GM19463 (cell line): ENCODE measurements around the gene POU6F1.
A peak's percentile ranks its signal among the peaks of the same experiment; 100 is the strongest.
"Not testable (repeated sequence)": the region's sequence is repeated elsewhere in the genome, so short reads cannot be mapped to it uniquely, and the experiment has no call there.

Experiments
- ATAC-seq: cut with Tn5 transposase; IDR thresholded peaks from one replicate; pipeline ENCODE4 v1.9.1; 2021; ENCODE audit warnings: mild to moderate bottlenecking, moderate library complexity; ENCODE audit not compliant: unreplicated experiment

POU6F1 gene

DNA sequence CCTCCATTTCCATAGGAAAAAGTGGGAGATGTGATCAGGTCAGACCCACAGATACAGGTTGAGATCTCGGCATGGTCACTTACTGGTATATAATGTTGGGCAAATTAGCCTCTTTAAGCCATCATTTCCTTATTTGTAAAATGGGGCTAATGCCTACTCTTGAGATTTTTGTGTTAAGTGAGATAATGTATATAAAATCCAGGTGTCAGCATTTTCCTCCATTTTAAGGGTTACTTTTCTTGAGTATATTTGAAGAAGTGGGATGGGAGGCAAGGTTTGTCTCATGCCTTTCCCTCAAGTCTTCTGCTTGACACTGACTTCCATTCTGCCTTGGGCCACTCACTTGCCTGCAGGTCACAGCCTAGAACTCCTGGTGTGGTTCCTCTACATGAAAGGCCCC, 10.1 kb upstream of the POU6F1 start:
- no peak for ATAC-seq

DNA sequence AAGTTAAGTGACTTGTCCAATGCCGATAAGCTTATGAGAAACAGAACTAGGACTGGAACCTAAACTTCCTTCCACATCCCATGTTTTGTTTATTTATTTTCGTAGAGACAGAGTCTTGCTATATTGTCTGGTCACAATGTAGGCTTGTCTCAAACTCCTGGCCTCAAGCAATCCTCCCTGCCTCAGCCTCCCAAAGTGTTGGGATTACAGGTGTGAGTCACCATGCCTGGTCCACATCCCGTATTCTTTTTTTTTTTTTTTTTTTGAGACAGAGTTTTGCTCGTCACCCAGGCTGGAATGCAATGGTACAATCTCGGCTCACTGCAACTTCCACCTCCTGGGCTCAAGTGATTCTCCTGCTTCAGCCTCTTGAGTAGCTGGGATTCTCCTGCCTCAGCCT, 9.2 kb upstream of the POU6F1 start:
- ATAC-seq, result not testable (repeated sequence)

DNA sequence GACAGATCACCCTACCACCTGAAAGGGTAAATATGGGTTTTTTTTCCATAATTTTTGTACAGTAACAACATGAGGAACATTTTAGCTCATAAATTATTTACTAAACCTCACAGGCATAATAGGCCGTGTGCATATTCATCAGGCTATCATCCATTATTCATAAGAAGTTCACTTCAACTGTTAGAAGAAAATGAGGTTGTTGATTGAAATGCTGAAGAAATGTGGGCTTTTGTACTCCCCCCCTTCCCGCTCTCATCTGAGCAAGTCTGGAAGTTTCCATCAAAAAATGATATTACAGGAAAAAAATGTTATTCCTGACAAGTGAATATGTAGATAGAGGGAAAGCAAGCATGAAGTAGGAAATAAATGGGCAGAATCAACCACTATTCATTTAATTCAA, 7.9 kb upstream of the POU6F1 start:
- ATAC-seq, result no peak

DNA sequence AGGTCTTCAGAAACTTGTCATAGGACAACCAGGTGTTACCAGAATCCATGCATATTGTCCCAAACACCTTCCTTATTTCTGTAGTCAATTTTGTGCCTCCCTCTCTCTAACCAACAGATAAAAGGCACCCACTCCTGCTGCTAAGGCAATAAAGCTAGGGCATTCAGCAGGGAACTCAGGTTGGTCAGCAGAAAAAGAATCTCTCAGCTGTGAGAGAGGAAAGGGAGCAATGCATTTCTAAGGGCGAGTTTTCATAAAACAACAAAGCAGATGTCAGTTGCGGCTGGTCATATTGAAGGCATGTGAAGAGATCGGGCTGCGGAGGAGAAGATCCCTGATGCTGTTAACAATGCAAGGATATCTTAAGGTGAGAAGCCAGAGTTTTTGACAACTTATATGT, 7.4 kb upstream of the POU6F1 start:
- no peak for ATAC-seq

DNA sequence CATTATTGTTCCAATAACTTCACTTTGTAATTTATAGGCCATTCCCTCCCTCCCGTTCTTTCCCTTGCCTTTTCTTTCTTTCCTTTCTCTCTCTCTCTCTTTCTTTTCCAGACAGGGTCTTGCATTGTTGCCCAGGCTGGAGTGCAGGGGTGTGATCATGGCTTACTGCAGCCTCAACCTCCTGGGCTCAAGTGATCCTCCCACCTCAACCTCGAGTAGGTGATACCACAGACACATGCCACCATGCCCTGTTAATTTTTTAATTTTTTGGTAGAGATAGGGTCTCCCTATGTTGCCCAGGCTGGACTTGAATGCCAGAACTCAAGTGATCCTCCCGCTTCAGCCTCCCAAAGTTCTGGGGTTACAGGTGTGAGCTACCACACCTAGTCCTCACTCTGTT, 6.8 kb upstream of the POU6F1 start:
- ATAC-seq, result no peak

DNA sequence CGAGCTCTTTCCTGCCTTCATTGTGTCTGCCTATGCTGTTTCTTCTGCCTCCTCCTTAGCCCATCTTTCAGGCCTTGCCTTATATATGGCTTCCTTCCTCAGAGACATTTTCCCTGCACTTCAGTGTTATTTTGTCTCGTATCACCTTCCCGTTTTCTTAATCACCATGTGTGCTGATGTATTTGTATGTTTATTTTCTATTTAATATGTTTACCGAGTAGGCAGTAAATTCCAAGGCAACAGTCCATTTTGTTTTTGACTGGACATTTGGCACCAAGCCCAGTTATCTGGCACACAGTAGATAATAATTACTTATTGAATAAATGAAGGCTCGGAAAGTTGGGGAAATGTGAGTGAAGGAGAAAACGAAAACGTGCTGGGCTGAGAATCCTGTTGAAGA, 4.6 kb upstream of the POU6F1 start:
- no peak for ATAC-seq

DNA sequence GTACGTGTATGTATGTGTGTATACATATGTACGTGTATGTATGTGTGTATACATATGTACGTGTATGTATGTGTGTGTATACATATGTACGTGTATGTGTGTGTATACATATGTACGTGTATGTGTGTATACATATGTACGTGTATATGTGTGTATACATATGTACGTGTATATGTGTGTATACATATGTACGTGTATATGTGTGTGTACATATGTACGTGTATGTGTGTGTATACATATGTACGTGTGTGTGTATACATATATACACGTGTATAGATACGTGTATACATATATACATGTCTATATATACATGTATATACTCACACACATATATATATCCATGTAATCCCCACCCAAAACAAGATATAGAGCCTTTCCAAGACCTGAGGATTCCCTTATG, 2.0 kb upstream of the POU6F1 start:
- not testable (repeated sequence) for ATAC-seq

DNA sequence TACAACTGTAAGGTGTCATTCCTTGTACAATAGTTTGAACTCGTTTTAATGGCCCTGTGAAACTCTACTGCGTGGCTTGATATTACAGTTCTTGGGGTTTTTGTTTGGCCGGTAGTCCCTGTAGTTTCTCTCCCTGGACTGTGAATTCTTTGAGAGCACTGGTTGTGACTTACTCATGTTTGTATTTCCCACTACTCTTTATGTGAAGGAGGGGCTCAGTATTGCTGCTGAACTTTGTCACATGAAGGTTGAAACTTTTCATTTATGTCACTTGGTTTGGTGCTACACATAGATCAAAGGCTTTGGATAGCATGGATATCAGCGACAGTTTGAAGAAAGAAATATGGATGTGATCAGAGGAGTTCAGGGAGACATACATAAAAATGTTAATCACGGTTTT, 1.5 kb upstream of the POU6F1 start:
- ATAC-seq, result no peak

DNA sequence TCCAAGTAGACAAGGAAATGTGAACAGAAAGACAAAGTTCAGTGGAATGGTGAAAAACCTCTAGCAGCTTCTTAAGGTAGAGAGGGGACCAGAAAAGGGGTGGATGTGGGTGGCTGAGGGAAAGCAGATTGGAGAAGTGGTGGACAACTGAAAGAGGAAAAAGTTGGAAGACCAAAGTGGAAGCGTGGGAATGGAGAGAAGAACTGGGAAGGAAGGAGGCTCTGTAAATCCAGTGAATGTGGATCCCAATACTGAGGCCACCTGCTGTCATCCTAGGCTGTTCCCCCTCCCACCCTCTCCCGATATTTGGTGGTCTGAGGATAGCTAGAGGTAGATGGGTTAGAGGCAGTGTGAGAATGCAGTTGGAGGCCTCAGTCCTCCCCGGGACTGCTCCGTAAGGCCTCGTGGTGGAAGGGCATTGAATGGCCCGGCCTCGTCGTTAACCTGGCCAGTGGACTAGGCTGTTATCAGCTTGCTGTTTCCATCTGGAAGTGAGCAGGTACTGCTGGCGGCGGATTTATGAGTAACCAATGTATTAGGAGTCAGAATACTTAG, 822 bp upstream of the POU6F1 start:
- no peak for ATAC-seq

DNA sequence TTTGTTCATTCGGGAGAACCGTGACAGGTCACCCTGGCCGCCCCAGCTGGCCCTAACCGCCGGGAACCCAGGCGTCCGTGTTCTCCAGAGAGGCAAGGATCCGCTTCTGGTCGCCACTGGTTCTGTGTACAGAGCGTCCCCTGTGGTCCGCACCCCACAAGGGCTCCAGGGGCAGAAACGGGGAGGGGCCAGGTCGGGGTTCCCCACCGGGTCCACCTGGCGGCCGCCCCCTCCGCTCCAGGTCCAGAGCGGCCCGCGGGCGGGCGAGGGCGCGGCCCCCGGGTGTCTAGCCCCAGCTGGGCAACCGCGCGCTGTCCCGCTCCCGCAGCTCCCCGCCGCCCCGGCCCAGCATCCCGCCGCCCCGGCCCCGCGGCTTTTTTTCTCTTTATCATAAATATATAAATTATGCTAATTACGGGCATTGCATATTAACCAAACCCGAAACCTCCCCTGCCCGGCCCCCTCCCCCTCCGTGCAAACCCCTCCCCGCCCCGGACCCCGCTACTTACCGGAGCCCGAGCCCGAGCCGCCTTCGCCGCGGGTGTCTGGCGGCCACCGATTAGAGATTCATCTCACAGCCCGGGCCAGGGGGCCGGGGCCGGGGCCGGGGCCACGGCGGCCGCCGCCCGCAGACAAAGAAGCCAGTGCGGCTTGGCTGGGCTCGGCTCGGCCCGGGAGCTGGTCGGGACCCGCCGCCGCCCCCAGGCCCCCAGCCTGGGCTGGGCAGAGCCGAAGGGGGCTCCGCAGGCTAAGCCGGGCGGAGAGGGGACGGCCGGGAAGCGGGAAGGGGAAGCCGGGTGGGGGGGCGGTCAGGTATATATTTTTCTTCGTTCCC, 512 bp downstream of the POU6F1 start:
- ATAC-seq, result peak; percentile 47

DNA sequence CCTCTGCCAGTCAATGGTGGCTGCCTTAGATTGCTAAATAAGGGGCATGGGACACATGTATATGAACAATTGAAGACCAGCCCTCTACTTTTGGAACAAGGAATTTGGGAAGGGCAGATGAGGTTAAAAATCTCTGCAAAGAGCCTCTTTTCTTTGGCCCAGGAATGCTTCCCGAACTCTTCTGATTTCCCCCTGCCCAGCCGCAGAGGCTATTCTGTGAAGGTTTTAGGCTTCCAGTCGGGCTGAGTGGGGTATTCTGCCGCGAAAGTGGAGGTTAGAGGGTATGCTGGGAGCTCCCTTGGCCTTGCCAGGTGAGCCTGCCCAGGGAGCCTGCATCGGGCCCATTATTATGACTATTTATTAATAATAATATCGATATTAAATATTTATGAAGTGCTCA, 1.2 kb downstream of the POU6F1 start:
- no peak for ATAC-seq

DNA sequence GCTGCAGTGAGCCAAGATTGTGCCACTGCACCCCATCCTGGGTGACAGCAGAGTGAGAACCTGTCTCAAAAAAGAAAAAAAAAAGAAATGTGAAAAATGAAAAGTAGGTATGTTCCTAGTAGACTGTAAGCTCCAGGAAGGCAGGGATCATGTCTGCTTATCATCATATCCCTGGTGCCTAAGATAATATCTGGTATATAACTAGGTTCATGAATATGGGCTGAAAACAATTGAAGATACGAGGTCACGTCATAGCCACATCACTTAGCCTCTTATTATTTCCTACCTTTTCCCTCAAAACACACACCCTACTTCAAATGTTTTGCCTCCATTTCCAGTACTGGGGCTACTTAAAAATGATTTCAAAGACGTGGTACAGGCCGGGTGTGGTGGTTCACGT, 3.0 kb downstream of the POU6F1 start:
- ATAC-seq, result no peak

DNA sequence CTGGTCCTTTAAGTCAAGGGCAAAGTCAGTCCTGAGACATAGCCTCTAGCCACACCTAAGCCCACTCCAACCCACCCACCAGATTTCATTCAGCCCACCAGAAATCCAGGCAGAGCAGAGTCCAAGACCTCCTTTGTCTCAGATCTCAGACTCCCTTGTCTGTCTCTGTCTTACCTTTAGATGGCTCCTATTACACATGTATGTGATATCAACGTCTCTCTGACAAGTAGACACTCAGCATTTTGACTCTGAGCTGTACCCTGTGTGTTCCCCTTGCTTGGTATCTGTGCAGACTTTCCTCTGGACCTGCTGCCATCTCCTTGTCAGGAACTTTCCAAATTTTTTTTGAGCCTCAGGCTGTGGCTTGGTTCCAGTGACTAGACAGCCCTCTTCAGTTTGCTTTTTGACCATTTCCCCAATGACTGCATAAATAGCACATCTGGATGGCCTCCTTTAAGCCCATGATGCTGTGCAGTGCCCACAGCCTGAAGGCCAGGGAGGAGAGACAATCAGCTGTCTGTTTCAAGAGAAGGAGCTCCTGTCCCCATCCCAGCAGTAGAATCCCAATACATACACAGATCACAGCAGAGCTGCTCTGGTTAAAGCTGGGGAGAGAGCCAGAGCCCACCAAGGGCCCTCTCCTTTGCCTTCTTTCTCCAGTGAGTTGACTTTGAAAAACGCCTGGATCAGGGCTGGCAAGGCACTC, 7.0 kb downstream of the POU6F1 start:
- no peak for ATAC-seq

DNA sequence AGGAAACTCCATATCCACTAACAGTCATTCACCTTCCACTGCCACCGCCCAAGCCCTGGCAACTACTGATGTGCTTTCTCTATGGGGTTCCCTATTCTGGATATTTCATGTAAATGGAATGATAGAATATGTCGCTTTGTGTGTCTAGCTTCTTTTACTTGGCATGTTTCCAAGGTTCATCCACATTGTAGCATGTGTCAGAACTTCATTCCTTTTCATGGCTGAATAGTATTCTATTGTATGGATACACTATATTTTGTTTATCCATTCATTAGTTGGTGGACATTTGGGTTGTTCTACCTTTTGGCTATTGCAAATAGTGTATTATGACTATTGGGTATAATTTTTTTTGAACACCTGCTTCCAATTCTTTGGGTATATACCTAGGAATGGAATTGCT, 8.6 kb downstream of the POU6F1 start:
- ATAC-seq, result no peak

DNA sequence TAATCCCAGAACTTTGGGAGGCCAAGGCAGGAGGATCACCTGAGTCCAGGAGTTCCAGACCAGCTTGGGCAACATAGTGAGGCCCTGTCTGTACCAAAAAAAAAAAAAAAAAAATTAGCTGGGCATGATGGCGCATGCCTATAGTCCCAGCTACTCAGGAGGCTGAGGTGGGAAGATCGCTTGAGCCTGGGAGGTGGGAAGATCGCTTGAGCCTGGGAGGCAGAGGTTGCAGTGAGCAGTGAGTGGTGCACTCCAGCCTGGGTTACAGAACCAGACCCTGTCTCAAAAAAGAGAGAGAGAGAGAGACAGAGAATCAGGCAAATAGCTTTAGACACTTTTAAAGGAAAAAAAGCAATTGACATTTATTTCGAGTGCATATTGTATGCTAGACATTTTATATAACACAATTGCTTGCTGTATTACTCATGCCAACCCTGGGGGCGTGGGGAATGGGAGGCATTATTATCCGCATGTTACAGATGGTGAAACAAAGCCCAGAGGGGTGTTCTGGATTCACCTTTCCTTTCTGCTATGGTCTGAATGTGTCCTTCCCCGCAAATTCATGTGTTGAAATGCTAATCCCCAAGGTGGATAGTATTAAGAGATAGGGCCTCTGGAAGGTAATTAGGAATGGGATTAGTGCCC, 9.7 kb downstream of the POU6F1 start:
- ATAC-seq, result no peak

DNA sequence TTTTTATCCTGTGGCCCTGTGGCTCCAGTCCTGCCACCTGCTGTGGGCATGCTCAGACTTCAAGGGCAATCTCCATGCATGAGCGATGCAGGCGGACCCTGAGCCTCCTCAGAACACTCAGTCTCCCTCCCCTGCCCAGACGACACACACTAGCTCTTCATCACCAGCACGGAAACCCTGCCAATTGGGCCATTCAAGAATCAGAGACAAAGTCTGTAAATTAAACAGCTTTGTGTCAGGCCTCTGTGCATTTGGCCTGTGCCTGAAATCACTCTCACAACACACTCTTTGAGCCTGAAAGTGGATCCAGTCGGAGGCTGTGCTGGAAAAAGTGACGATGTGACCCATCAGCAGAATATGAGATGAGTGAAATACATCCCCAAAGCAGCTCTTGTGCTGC, 12.5 kb downstream of the POU6F1 start:
- no peak for ATAC-seq

DNA sequence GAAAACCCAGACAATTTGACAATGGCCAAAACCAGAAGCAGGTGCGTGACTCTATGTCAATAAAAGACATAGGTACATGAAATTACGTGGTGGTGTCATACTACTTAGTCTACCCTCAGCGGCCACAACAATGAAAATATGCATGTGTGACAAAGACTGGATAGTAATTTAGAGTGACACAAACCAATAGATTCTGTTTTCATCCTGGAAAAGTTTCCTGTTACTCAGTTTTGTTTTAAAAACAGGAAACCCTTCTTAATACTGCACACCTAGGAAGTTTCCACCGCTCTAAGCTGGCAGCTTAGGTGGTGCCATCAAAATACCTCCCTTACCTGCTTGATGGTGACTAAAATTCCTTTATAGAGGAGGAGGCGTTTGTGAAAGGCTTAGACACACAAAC, 15.1 kb downstream of the POU6F1 start:
- no peak for ATAC-seq

DNA sequence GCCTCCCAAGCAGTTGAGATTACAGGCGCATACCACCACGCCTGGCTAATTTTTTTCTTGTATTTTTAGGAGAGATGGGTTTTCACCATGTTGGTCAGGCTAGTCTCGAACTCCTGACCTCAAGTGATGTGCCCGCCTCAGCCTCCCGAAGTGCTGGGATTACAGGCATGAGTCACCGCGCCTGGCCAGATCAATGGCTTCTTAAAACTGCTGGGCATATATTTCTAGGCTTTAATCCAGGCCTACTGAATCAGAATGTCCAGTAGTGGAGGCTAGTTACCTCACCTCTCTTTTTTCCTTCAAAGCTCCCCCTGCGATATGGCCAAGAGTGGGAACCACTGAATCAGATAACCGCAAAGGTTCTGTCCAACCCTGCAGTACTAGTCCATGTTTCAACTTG, 17.1 kb downstream of the POU6F1 start:
- ATAC-seq, result no peak

DNA sequence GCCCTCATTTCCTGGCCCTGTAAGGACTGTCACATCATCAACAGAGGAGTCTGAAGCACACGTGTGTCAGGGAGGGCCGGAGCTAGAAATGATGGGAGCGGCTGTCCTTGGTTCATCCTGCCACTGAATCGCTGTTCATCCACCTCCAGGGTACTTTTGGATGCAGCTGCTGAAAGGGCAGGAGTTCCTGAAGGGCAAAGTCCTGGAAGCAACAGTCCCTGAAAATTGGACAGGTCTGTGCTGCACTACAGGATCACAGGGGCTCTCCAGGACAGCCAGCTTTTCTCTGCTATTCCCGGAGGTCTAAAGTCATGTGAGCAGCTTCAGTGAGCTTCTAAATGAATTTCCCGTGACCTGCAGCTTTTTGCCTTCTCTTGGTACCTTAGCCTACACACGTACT, 17.7 kb downstream of the POU6F1 start:
- no peak for ATAC-seq

DNA sequence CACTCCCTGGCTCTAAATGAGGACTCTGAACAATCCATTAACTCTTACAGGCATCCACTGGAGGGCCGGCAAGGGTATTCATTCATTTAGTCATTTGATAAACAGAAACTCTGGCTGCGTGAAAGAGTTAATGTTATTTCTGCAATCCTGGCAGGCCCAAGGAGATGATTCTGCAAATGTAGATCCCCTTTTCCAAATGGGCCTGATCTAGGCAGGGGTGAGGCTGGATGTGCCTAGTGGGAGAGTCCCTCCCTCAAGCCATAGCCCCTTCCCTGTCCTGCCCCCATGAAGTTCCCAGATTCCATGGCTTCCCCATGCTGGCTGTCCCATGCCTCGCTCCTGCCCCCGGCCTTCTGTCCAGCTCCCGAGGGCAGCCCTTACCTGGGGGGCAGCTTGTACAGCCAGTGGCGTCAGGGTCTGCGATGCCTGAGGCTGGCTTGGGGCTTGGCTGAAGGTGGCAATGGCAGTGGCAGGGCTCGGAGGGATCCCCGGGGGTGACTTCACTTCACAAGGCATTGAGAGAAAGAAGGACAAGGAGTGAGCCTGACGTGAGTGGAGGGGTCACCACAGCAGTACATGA, 18.4 kb downstream of the POU6F1 start:
- no peak for ATAC-seq

DNA sequence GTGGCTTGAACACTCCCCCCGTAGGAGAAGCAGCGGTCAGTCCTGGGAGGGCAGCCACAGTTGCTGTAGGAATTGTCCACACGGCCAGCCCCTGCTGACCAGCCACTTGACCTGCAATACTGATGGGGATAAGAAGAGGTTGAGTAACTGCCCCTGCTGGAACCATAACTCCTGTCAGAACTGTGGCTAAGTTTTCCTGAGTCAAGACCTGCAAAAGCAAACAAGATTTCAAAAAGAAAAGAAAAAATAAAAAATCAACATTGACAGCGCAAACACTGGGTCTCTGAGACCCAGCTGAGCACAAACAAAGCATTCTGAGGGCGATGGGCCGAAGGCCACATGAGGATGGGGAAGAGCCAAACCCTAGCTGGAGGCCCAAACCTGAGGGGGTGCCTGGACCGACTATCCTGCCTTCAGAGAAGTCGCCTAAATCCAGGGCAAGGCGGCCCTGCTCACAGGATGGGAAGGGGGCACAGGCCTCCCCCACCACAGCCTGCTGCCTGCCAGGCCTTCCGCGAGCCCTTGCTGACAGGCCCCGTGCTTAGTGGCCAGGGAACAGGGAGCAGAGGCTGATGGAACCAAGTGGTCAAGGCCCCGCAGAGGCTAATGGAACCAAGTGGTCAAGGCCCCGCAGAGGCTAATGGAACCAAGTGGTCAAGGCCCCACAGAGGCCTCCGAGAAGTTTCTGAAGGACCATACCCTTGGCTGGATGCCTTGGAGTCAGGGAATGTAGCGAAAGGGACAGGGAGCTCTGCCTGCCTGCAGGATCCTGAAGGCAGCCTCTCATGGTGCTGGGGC, 19.1 kb downstream of the POU6F1 start:
- ATAC-seq, result no peak
